CD14-positive monocyte (primary cell): Measurements from ENCODE around the gene LKAAEAR1. TPM values are rescaled to one million over a fixed set of nuclear protein-coding genes. Genes with fewer than 3 reads are reported as not detected.

Experiments used
- DNase-seq, 3 donors: peaks; one replicate each; pipeline ENCODE4 v3.0.0-alpha.2; 2011 to 2022
- H2AFZ ChIP-seq: 2 replicates; pipeline ENCODE4 v1.6.0; 2012; ENCODE audit warnings: mild to moderate bottlenecking, low read depth, low read length, inconsistent platforms; ENCODE audit not compliant: insufficient read depth, poor library complexity, severe bottlenecking
- H3K27ac ChIP-seq, 2 donors: 1 replicate in 1 of 2; 2 replicates in 1 of 2; pipeline ENCODE4 v1.5.1; 2012 to 2013; ENCODE audit warnings: low read length in 2 of 2, control low read depth in 1 of 2, inconsistent platforms in 1 of 2, low read depth in 1 of 2, mild to moderate bottlenecking in 1 of 2
- H3K27me3 ChIP-seq, 2 donors: one replicate each; pipeline versions ENCODE4 v1.6.0 to v1.6.1; 2011 to 2013; ENCODE audit warnings: low read length in 2 of 2; ENCODE audit not compliant: control insufficient read depth in 2 of 2, insufficient read depth in 2 of 2
- H3K36me3 ChIP-seq, 2 donors: replicated peaks in 1 of 2; 1 replicate in 1 of 2; 2 replicates in 1 of 2; pipeline versions ENCODE4 v1.5.1 to v1.6.1; 2012 to 2013; ENCODE audit warnings: low read length in 2 of 2, control low read depth in 1 of 2, inconsistent platforms in 1 of 2, mild to moderate bottlenecking in 1 of 2; ENCODE audit not compliant: insufficient read depth in 2 of 2, control insufficient read depth in 1 of 2
- H3K4me1 ChIP-seq, 2 donors: 1 replicate in 1 of 2; 2 replicates in 1 of 2; pipeline versions ENCODE4 v1.5.1 to v1.6.1; 2012 to 2013; ENCODE audit warnings: low read length in 2 of 2, control low read depth in 1 of 2, inconsistent platforms in 1 of 2, mild to moderate bottlenecking in 1 of 2, moderate library complexity in 1 of 2; ENCODE audit not compliant: insufficient read depth in 2 of 2, control insufficient read depth in 1 of 2
- H3K4me2 ChIP-seq: replicated peaks from 2 replicates; pipeline ENCODE3; 2012; ENCODE audit warnings: low read length, moderate library complexity, mild to moderate bottlenecking; ENCODE audit not compliant: poor library complexity, severe bottlenecking; ENCODE audit errors: extremely low read depth
- H3K4me3 ChIP-seq, 3 experiments: fragments of 200-600 bp in 1 of 3; sonication (generic) in 1 of 3; replicated peaks in 1 of 3; 1 replicate in 2 of 3; 2 replicates in 1 of 3; pipeline ENCODE4 v1.5.1; 2011 to 2013; ENCODE audit warnings: low read length in 3 of 3, mild to moderate bottlenecking in 3 of 3, control low read depth in 2 of 3, low read depth in 2 of 3, inconsistent platforms in 1 of 3, moderate library complexity in 1 of 3
- H3K79me2 ChIP-seq: 2 replicates; pipeline ENCODE4 v1.6.0; 2012; ENCODE audit warnings: mild to moderate bottlenecking, control low read depth, inconsistent platforms, low read length, moderate library complexity; ENCODE audit not compliant: insufficient read depth
- H3K9ac ChIP-seq: 2 replicates; pipeline ENCODE4 v1.6.0; 2017; ENCODE audit warnings: low read length, mild to moderate bottlenecking; ENCODE audit not compliant: insufficient read depth, poor library complexity, severe bottlenecking
- H3K9me3 ChIP-seq, 2 donors: replicated peaks in 1 of 2; 1 replicate in 1 of 2; 2 replicates in 1 of 2; pipeline versions ENCODE4 v1.5.1 to v1.6.1; 2012 to 2013; ENCODE audit warnings: low read length in 2 of 2, control low read depth in 1 of 2; ENCODE audit not compliant: control insufficient read depth in 1 of 2, insufficient read depth in 1 of 2
- H4K20me1 ChIP-seq: 2 replicates; pipeline ENCODE4 v1.6.0; 2012; ENCODE audit warnings: mild to moderate bottlenecking, low read length, control low read depth, moderate library complexity; ENCODE audit not compliant: insufficient read depth
- H3K27ac Mint-ChIP-seq, 7 donors: one replicate each; pipeline ENCODE4 v1.8.0; 2020; ENCODE audit warnings: mild to moderate bottlenecking in 7 of 7, mixed read lengths in 7 of 7, moderate library complexity in 6 of 7, inconsistent platforms in 2 of 7
- H3K27me3 Mint-ChIP-seq, 3 donors: one replicate each; pipeline ENCODE4 v1.8.0; 2021 to 2022; ENCODE audit warnings: low read depth in 3 of 3, mild to moderate bottlenecking in 3 of 3, mixed read lengths in 3 of 3, moderate library complexity in 3 of 3, inconsistent platforms in 1 of 3
- H3K36me3 Mint-ChIP-seq, 2 donors: one replicate each; pipeline ENCODE4 v1.8.0; 2020; ENCODE audit warnings: mixed read lengths in 2 of 2, inconsistent platforms in 1 of 2, mild to moderate bottlenecking in 1 of 2
- H3K4me1 Mint-ChIP-seq: one replicate; pipeline ENCODE4 v1.8.0; 2020; ENCODE audit warnings: mild to moderate bottlenecking, mixed read lengths
- H3K4me3 Mint-ChIP-seq, 2 donors: one replicate each; pipeline ENCODE4 v1.8.0; 2020; ENCODE audit warnings: mild to moderate bottlenecking in 2 of 2, mixed read lengths in 2 of 2, moderate library complexity in 1 of 2
- H3K9me3 Mint-ChIP-seq, 7 donors: one replicate each; pipeline ENCODE4 v1.8.0; 2020 to 2022; ENCODE audit warnings: mixed read lengths in 7 of 7, mild to moderate bottlenecking in 6 of 7, moderate library complexity in 6 of 7, inconsistent platforms in 2 of 7
- WGBS: methylation state at CpG from one replicate; pipeline ENCODE4 v1.1.5; 2013; ENCODE audit warnings: missing lambda C conversion rate; ENCODE audit not compliant: insufficient coverage; 5-methylcytosine and 5-hydroxymethylcytosine counted together
- intact Hi-C, 2 donors: fragments of 100-400 bp; cut with micrococcal nuclease; formaldehyde crosslinking; loops; one replicate each; pipeline versions ENCODE4 v1.15.0 to v1.15.1; 2023
- polyA plus RNA-seq, 3 donors: library from polyadenylated mRNA; depleted of rRNA in 1 of 3; unstranded in 2 of 3; stranded (reverse) in 1 of 3; fragments of 300-500 nt in 2 of 3; fragments of >200 nt in 1 of 3; fragmentation: Illumina TruSeq in 2 of 3; gene quantifications; 1 replicate in 2 of 3; 2 replicates in 1 of 3; pipeline ENCODE4 v1.2.3, GENCODE V29; 2012 to 2021
- TF ChIP-seq, protein P1 (sequence below): fragments of 200-600 bp; IDR thresholded peaks from one replicate; pipeline ENCODE4 v1.8.0; 2022; ENCODE audit warnings: antibody characterized with exemption, mild to moderate bottlenecking

LKAAEAR1 gene
- polyA plus RNA-seq, 3 donors: 0.61 to 0.86 (median 0.64) TPM

DNA sequence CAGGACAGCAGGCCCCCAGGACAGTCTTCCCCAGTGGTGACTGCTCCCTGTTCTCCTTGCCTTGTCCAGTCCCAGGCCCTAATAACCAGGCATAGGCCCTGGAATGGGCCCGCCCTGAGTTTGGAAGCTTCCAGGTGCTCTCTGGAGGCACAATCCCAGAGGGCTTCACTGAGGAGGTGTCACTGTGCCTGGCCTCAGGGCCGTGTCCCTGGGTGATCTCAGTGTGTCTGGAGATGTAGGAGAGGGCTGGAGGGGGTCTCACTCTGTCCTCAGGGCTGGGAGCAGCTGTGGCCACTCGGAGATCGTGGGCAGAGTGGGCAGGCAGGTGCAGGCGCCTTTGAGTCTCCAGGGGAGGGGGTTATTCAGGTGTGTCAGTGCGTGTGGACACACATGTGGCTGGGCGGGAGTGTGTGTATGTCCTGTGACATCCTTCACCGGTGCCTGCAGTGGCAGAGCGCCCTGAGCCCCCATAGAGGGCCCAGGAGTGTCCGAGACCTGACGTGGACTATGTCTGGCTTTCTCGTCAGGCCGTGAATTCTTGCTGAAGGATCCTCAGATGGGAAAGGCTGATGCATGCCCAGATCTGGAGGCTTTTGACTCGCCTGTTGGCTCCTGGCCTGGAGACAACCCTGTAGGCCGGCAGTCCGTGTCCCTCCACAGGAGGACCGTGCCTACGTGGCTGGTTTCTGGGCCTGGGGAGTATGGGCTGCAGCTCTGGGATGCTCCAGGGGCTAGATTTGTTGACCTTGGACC lies 28.7 kb upstream of the LKAAEAR1 start:
- no peak overlapping the region for H3K27ac Mint-ChIP-seq

DNA sequence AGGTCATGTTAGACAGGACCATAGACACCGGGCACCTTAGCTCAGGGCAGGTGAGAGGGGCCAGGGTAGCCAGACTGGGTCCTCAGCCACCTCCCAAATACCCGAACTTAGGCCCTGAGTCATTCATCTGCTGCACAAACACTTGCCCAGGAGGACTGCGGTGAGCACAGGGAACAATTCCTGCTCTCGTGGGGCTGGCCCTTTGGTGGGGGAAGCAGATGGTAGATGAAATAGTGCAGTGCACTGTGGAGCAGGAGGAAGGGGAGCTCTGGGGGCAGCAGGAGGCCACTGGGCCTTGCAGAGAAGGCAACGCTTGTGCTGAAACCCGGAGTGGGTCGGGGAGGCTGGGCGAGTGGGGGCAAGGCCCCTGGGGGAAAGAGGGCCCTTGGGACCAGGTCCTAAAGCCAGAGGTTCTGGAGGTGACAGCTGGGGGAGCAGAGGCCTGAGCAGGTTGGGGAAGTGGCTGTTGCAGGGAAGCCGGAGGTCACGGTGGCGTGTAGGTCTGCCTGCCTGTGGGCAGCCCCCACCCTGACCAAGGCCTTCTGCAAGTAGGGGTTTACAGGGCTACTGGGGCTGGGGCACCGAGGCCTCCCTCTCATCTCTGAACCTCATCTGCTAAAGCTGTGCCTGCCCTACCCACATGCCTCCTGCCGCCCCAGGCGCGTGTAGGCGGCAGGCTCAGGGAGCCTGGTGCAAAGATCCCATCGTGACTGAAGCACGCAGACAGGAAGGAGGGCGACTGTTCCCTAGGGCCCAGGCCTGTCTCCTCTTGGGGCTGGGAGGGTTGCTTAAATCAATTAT lies 27.8 kb upstream of the LKAAEAR1 start:
- intact Hi-C loops: no loop called here
- Mint-ChIP-seq H3K4me3 (no peak overlapping the region), H3K27me3 (peaks cover 13 to 17% (median 17%) of the 10 kb centered on the region in 3 donors), H3K27ac (no peak overlapping the region), H3K4me1 (peaks cover 12% of the 10 kb centered on the region), H3K9me3 (no peaks in the 10 kb centered on the region), H3K36me3 (no peaks in the 10 kb centered on the region)
- no peak overlapping the region for H3K27ac ChIP-seq
- no peak overlapping the region for H3K9ac ChIP-seq
- peaks cover 9 to 13% of the 10 kb centered on the region in 2 donors for H3K4me1 ChIP-seq
- no peak for DNase-seq
- H3K79me2 ChIP-seq: no peaks in the 10 kb centered on the region
- no peak overlapping the region for H3K4me3 ChIP-seq
- no peaks in the 10 kb centered on the region for H3K9me3 ChIP-seq
- no peaks in the 10 kb centered on the region for H3K36me3 ChIP-seq
- H3K27me3 ChIP-seq: no peaks in the 10 kb centered on the region
- TF ChIP-seq, protein P1, sequence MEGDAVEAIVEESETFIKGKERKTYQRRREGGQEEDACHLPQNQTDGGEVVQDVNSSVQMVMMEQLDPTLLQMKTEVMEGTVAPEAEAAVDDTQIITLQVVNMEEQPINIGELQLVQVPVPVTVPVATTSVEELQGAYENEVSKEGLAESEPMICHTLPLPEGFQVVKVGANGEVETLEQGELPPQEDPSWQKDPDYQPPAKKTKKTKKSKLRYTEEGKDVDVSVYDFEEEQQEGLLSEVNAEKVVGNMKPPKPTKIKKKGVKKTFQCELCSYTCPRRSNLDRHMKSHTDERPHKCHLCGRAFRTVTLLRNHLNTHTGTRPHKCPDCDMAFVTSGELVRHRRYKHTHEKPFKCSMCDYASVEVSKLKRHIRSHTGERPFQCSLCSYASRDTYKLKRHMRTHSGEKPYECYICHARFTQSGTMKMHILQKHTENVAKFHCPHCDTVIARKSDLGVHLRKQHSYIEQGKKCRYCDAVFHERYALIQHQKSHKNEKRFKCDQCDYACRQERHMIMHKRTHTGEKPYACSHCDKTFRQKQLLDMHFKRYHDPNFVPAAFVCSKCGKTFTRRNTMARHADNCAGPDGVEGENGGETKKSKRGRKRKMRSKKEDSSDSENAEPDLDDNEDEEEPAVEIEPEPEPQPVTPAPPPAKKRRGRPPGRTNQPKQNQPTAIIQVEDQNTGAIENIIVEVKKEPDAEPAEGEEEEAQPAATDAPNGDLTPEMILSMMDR: no peak
- no peaks in the 10 kb centered on the region for H4K20me1 ChIP-seq
- 15% methylated on average over 8 of the region's 19 CpGs for WGBS
- no peak overlapping the region for H3K4me2 ChIP-seq
- H2AFZ ChIP-seq: no peak overlapping the region

More for the DNA sequence above, 28.7 kb upstream of the LKAAEAR1 start:
- Histone ChIP-seq H2AFZ (no peak overlapping the region), H3K4me1 (peaks cover 4 to 6% of the 10 kb centered on the region in 2 donors), H3K27me3 (no peaks in the 10 kb centered on the region), H4K20me1 (no peaks in the 10 kb centered on the region), H3K36me3 (no peaks in the 10 kb centered on the region), H3K4me2 (no peak overlapping the region), H3K9ac (no peak overlapping the region), H3K27ac (no peak overlapping the region), H3K4me3 (no peak overlapping the region), H3K9me3 (no peaks in the 10 kb centered on the region), H3K79me2 (no peaks in the 10 kb centered on the region)
- Mint-ChIP-seq H3K9me3 (no peaks in the 10 kb centered on the region), H3K36me3 (no peaks in the 10 kb centered on the region), H3K4me3 (no peak overlapping the region), H3K4me1 (peaks cover 5% of the 10 kb centered on the region), H3K27me3 (peaks cover 11 to 17% (median 11%) of the 10 kb centered on the region in 3 donors)
- intact Hi-C loops: no loop called here
- TF ChIP-seq, protein P1: no peak
- no peak for DNase-seq
- WGBS: 98% methylated on average over 18 of the region's 18 CpGs
